Fibroblast of skin of scalp (primary cell): ENCODE measurements around the gene SECISBP2L. TPM values are rescaled to one million over a fixed set of nuclear protein-coding genes. Genes with fewer than 3 reads are reported as not detected.
"Not testable (repeated sequence)": the region's sequence is repeated elsewhere in the genome, so short reads cannot be mapped to it uniquely, and the experiment has no call there.

Experiments used
- DNase-seq: peaks from one replicate; pipeline ENCODE4 v3.0.0-alpha.2; 2013
- polyA plus RNA-seq, 2 experiments: library from polyadenylated mRNA; unstranded; fragments of 120-200 nt; gene quantifications; one replicate each; pipeline ENCODE4 v1.2.1, GENCODE V29; 2013; ENCODE audit not compliant: insufficient read length in 2 of 2

Gene SECISBP2L, protein sequence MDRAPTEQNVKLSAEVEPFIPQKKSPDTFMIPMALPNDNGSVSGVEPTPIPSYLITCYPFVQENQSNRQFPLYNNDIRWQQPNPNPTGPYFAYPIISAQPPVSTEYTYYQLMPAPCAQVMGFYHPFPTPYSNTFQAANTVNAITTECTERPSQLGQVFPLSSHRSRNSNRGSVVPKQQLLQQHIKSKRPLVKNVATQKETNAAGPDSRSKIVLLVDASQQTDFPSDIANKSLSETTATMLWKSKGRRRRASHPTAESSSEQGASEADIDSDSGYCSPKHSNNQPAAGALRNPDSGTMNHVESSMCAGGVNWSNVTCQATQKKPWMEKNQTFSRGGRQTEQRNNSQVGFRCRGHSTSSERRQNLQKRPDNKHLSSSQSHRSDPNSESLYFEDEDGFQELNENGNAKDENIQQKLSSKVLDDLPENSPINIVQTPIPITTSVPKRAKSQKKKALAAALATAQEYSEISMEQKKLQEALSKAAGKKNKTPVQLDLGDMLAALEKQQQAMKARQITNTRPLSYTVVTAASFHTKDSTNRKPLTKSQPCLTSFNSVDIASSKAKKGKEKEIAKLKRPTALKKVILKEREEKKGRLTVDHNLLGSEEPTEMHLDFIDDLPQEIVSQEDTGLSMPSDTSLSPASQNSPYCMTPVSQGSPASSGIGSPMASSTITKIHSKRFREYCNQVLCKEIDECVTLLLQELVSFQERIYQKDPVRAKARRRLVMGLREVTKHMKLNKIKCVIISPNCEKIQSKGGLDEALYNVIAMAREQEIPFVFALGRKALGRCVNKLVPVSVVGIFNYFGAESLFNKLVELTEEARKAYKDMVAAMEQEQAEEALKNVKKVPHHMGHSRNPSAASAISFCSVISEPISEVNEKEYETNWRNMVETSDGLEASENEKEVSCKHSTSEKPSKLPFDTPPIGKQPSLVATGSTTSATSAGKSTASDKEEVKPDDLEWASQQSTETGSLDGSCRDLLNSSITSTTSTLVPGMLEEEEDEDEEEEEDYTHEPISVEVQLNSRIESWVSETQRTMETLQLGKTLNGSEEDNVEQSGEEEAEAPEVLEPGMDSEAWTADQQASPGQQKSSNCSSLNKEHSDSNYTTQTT
- polyA plus RNA-seq (2013, experiment 1 of 2; ENCODE audit: insufficient read length), result 23.1 TPM
- 27.4 TPM for polyA plus RNA-seq (2013, experiment 2 of 2; ENCODE audit: insufficient read length)

GRCh38 chr15:49046220-49047102 lies at the start of gene SECISBP2L:
Gene SECISBP2L (minus strand): TSS chr15:49046446. CDS start chr15:49046299, 147 bp downstream.
- DNase-seq, result peak; percentile 95

DNA sequence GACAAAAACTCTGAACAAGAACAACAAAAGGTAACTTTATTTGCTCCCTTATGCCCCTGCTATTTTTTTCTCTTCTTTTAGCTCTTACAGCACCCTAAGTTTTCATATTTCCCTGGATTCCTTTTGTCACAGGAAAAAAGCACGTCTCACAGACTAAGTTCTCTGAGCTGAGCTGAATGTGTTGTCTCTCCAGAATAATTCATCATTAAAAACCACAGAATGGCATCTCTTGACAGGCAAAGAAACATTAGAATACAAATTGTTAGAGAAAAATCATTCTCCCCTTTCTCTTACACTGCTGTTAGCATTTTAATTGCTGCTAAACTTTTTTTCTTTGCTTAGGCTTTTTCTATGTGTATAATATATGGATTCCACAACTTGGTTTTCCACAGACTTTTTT lies 48.7 kb upstream of the SECISBP2L start:
- DNase-seq, result no peak

DNA sequence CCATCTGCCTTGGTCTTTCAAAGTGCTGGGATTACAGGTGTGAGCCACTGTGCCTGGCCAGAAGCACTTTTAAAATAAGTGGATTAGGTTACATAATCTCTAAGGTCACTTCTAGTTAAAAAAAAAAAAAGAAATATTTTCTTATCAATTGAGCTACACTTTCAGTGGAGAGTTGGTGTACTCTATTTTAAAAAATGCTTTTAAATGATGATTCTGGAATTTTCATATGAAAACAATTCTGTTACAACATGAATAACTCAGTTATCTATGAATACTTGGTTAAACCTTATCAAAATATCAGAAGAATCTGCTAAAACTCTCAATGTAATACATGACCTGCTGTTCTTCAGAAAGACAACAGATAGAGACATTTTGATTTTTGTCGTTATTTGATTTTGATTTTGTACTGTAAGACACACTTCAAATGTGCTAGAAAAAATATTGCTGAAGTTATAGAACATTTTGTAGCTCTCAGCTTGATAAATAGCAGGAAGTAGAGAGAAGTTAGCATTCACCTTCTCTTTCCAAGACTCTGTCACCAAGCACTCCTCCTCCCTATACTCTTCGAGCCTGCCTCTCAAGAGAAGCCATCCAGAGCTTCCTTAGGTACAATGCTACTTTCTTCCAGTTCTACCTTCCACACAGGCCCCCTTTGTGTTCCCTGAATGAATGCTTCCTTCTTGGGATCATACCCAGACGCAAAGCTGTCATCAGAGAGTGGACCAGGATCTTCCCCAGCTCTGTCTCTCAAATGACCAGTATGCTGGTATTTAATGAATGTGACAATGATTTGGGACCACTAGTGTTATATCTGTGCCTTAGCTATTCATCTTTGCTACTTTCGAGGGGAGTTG lies 47.2 kb upstream of the SECISBP2L start:
- DNase-seq, result no peak

DNA sequence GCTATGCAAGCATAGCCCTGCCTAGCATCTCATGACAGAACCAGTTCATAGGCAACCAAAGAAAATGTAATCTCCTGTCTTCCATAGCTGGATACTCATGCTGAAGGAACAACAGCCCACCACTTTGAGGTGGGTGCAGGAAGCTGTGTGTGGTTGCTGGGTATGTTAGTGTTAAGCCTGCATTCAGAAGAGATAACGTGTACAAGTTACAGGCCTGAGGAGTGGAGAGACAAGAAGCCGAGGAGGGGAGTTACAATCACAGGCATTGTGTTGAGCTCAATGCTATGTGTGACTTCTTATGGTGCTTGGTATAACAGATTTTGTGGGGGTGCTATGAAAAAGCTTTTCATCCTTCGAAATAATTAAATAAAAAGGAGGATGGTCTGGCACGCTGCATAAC lies 42.8 kb upstream of the SECISBP2L start:
- DNase-seq, result no peak

- DNase-seq, result no peak
Measured at GRCh38 chr15:49085696-49086459, 39.6 kb upstream of the SECISBP2L start.

- peak; percentile 20 for DNase-seq
Measured at GRCh38 chr15:49084285-49084570, 38.0 kb upstream of the SECISBP2L start.

DNA sequence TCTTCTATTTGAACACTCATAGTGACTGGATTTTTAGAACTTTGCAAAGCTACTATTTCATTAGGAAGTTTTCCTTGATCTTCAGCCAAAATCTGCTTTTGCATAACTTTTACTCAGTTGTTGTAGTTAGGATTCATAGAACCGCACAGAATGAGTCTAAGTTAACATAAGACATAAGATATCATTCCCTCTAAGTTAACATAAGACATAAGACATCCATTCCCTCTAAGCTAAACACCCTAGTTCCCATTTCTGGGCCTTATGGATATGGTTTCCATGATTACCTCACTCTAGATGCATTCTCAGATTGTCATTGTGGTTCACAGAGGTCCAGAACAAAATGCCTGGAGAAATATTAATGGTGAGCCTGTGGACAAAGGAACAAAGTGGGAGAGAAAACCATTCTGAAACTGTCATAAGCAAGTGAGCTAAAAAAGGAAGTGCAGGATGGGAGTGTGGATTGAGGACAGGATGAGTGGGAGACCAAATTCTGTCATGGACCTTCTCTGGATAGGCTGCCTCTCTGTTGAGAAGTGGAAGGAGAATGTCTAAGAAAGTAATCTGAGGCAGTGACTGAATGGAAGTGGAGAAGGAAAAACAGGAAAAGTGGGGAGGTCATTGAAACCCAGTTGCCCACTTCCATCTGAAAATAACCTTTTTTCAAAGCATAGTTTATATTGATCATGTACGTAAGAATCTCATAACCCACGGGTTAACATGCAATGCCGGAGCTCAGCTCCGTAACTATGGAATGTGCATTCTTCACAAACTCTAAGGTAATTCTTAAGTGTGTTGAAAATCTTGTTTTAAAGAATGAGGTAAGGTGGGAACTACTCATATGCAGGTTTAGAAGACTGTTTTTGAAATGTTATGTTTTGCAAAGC lies 37.4 kb upstream of the SECISBP2L start:
- peak; percentile 78 for DNase-seq

- DNase-seq, result peak; percentile 85
Measured at GRCh38 chr15:49082960-49083359, 36.7 kb upstream of the SECISBP2L start.

DNA sequence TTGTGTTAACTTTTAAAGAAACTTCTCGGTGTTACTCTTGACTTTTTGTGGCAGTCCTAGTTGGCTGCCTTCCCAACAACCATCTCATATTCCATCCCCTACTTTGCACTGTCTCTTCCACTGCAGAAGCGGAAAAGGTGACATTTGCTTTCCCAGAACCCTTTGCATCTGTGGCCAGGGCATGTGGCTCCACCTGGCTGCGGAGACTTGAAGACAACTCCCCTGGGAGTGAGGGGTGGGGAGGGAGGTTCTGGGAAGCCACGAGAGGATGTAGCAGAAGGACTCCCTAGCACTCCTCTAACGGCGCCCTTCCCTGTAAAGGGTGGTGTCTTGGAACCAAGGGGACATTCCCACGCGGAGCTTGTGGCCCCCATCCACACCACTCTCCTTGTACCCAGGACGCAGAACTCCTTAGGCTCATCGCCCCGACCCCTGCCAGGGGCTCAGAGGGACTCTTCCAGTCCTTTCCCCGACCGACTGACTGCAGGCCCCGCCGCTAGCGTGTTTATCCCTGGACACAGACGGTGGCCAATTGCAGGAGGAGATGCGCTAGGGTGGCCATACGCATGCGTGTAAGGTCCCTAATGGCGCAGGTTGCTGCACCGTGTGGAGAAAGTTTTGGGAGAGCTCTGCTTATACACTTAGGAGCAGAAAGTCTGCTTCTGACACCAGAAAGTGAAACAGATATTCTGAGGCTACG lies 33.2 kb upstream of the SECISBP2L start:
- DNase-seq, result no peak

DNA sequence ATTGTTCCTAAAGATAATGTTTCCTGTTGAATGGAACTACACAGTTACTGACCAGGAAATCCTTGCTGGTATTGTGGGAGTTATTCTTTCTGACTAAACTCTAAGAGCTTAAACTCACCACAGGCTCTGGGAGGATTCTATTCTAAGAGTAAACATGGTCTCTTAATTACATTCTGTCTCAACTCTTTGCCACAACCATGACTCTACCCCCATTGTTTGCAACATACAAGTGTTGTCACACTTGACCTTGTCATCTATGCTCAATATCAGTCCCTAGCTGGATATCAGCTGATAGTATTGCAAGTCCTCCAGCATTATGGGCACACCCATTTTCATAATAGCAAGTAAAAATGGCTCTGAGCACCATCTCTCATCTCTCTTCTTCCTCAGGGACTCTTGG lies 29.6 kb upstream of the SECISBP2L start:
- DNase-seq, result no peak

GRCh38 chr15:49074589-49075287 lies 28.5 kb upstream of the SECISBP2L start:
- not testable (repeated sequence) for DNase-seq

GRCh38 chr15:49066372-49066771 lies 20.1 kb upstream of the SECISBP2L start:
- no peak for DNase-seq

GRCh38 chr15:49064884-49065283 lies 18.6 kb upstream of the SECISBP2L start:
- no peak for DNase-seq

GRCh38 chr15:49064281-49064653 lies 18.0 kb upstream of the SECISBP2L start:
- DNase-seq, result no peak

DNA sequence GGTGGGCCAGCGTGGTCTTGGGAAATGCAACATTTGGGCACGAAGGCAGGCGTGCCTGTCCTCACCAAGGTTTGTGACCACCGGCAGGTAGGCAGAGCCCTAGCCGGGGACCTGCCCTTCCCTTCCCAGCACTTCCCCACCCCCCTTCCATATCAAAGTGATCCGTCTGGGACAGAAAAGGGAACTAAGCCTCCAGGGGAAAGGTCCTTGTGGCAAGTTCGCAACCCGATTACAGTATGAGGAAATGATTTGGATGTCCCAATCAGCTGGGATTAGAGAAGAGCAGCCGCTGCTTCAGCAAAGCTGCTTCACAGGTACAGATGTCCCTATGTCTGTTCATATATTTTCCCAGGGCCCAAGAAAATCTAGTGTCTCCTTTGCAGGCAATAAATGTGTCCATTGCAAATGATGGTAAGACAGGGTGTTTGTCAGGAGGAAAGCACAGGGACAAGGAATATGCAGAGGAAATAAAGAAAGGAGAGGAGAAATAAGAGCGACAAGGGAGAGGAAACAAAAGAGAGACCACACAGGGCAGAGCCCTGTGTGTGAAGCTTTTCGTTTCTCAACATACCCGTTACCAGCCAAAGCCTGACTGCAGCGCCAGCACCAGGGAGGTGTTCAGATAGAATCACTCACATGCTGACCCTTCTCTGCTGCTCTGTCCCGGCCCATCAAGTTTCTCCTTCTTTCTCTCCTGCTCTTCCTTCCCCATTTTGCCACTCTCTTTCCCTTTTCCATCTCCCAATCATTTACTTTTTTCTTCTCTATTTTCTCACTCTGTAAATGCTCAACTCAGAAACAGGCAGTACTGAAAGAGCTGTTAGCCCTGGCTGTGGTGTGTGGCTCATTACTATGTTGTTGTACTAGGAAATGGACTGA lies 17.4 kb upstream of the SECISBP2L start:
- no peak for DNase-seq

DNA sequence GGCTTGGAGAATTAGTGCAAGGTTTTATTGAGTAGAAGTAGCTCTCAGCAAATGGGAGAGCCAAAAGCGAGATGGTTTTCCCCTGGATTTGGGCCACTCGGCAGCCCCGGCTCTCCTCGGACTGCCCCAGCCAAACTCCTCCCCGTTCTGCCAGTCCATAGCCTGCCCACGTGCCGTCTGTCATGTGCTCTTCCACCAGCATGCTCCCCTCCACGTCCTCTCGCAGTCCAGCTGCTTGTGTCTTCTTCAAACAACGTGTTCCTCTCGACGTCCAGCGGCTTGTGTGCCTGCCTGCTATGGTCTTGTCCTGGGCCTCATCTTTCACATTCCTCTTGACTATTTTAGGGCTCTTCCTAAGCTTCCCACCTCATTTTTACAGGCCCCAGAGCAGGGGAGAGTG lies 16.7 kb upstream of the SECISBP2L start:
- DNase-seq, result no peak
